Head of caudate nucleus (tissue), 42 donors: ENCODE results near the gene ZFP57.
"Not testable (repeated sequence)": the region's sequence is repeated elsewhere in the genome, so short reads cannot be mapped to it uniquely, and the experiment has no call there.

Source experiments
- DNase-seq, 42 donors: peaks; one replicate each; pipeline versions ENCODE4 v3.0.0 to v3.0.0-alpha.2; 2020 to 2021; ENCODE audit warnings: mixed read lengths in 7 of 42
- intact Hi-C: fragments of 100-400 bp; cut with DNase I; formaldehyde crosslinking; loops from one replicate; pipeline ENCODE4 v1.15.0; 2022

The ZFP57 gene

GRCh38 chr6:29663300-29664042, 17.5 kb downstream of the ZFP57 start:
- no peak for DNase-seq
- intact Hi-C loops = no loop called here

- DNase-seq, intact Hi-C loops: not testable (repeated sequence)
Measured at GRCh38 chr6:29661502-29662141, 19.3 kb downstream of the ZFP57 start.

GRCh38 chr6:29661071-29661470, 19.9 kb downstream of the ZFP57 start:
- no peak for DNase-seq
- intact Hi-C loops = no loop called here

GRCh38 chr6:29656798-29657197, 24.2 kb downstream of the ZFP57 start, which contains the start of gene MOG:
Gene MOG (plus strand): TSS chr6:29657092. CDS start chr6:29657210, 118 bp downstream.
- intact Hi-C loops = no loop called here
- peak; percentile 79 to 97 (median 94) for DNase-seq

GRCh38 chr6:29656157-29656556, 24.8 kb downstream of the ZFP57 start:
- peak in 7 of 42 donors; percentile 26 to 62 (median 40) for DNase-seq

GRCh38 chr6:29655658-29656057, 25.3 kb downstream of the ZFP57 start:
- no peak for DNase-seq
- intact Hi-C loops = no loop called here

More at GRCh38 chr6:29656157-29656556, 24.8 kb downstream of the ZFP57 start:
- intact Hi-C loops = no loop called here

- intact Hi-C loops = no loop called here
- DNase-seq = peak in 32 of 42 donors; percentile 43 to 91 (median 67)
Measured at GRCh38 chr6:29653452-29654038, 27.4 kb downstream of the ZFP57 start.

- DNase-seq = no peak
- intact Hi-C loops = no loop called here
Measured at GRCh38 chr6:29652198-29652584, 28.8 kb downstream of the ZFP57 start.

GRCh38 chr6:29651413-29652197, 29.3 kb downstream of the ZFP57 start:
- DNase-seq = no peak
- intact Hi-C loops = no loop called here

GRCh38 chr6:29649701-29650673, 31.0 kb downstream of the ZFP57 start:
- peak; percentile 97 to 100 (median 99) for DNase-seq
- intact Hi-C loops = loop anchor here (10.0 kb wide), 1 partner anchor 45 kb away; no protein-coding TSS in a partner anchor

GRCh38 chr6:29647927-29648642, 32.9 kb downstream of the ZFP57 start:
- DNase-seq = peak in 1 of 42 donors; percentile 42
- intact Hi-C loops = loop anchor here (10.0 kb wide), 1 partner anchor 47 kb away; no protein-coding TSS in a partner anchor

GRCh38 chr6:29641430-29642148, 39.4 kb downstream of the ZFP57 start:
- intact Hi-C loops = loop anchor here (10.0 kb wide), 1 partner anchor 53 kb away; no protein-coding TSS in a partner anchor

GRCh38 chr6:29637247-29637646, 43.7 kb downstream of the ZFP57 start:
- intact Hi-C loops = no loop called here
- no peak for DNase-seq

More at GRCh38 chr6:29641430-29642148, 39.4 kb downstream of the ZFP57 start:
- no peak for DNase-seq

GRCh38 chr6:29633534-29633905, 47.4 kb downstream of the ZFP57 start:
- intact Hi-C loops = no loop called here
- peak in 9 of 42 donors; percentile 35 to 56 (median 42) for DNase-seq

- peak; percentile 62 to 97 (median 90) for DNase-seq
- intact Hi-C loops = no loop called here
Measured at GRCh38 chr6:29632789-29633533, 48.0 kb downstream of the ZFP57 start, which contains the start of gene GABBR1. Gene GABBR1 (minus strand): TSS chr6:29633183. CDS start chr6:29632385, 798 bp downstream.
